CD4-positive, CD25-positive, alpha-beta regulatory T cell (primary cell): ENCODE measurements around the gene LMNTD2. TPM values are rescaled to one million over a fixed set of nuclear protein-coding genes. Genes with fewer than 3 reads are reported as not detected.

Source experiments
- polyA plus RNA-seq, 4 donors: library from polyadenylated mRNA; unstranded; fragments of 300-500 nt; fragmentation: Illumina TruSeq; gene quantifications; one replicate each; pipeline ENCODE4 v1.2.3, GENCODE V29; 2021
- total RNA-seq: library from RNA; stranded (reverse); gene quantifications from one replicate; pipeline ENCODE4 v1.2.3, GENCODE V29; 2022

LMNTD2 gene
- total and polyA plus RNA-seq, 5 donors from 2014 or later = 0.79 to 5.1 (median 1.1) TPM

Other genes with a start within 250 kb of the LMNTD2 start
- 320 TPM for gene IFITM1, start 246.7 kb downstream of the LMNTD2 start, total RNA-seq
- gene IFITM1, start 246.7 kb downstream of the LMNTD2 start, polyA plus RNA-seq = 1,000 to 10,000 TPM; 1,249 to 1,544 (median 1,415) TPM
- gene IFITM3, start 239.9 kb downstream of the LMNTD2 start, total RNA-seq = 6.7 TPM
- gene IFITM3, start 239.9 kb downstream of the LMNTD2 start, polyA plus RNA-seq = 10 to 100 TPM in 2 of 4 donors, 1 to 10 TPM in 2; 3.5 to 94.8 (median 42.6) TPM
- gene B4GALNT4, start 191.2 kb downstream of the LMNTD2 start, total RNA-seq = 0.99 TPM
- gene B4GALNT4, start 191.2 kb downstream of the LMNTD2 start, polyA plus RNA-seq = not detected
- 0.30 TPM for gene PKP3, start 166.5 kb downstream of the LMNTD2 start, total RNA-seq
- gene PKP3, start 166.5 kb downstream of the LMNTD2 start, polyA plus RNA-seq = under 1 TPM in 3 of 4 donors, not detected in 1; 0.09 to 0.75 (median 0.27) TPM
- 387 TPM for gene SIGIRR, start 145.7 kb downstream of the LMNTD2 start, total RNA-seq
- 100 to 1,000 TPM; 213 to 274 (median 220) TPM for gene SIGIRR, start 145.7 kb downstream of the LMNTD2 start, polyA plus RNA-seq
- gene ANO9, start 118.7 kb downstream of the LMNTD2 start, total RNA-seq = 153 TPM
- 10 to 100 TPM in 3 of 4 donors, 1 to 10 TPM in 1; 8.9 to 16.4 (median 12.3) TPM for gene ANO9, start 118.7 kb downstream of the LMNTD2 start, polyA plus RNA-seq
- 19.3 TPM for gene PTDSS2, start 110.5 kb downstream of the LMNTD2 start, total RNA-seq
- gene PTDSS2, start 110.5 kb downstream of the LMNTD2 start, polyA plus RNA-seq = 1 to 10 TPM; 6.1 to 8.3 (median 6.8) TPM
- gene RNH1, start 53.5 kb downstream of the LMNTD2 start, total RNA-seq = 112 TPM
- gene RNH1, start 53.5 kb downstream of the LMNTD2 start, polyA plus RNA-seq = 100 to 1,000 TPM; 126 to 155 (median 133) TPM
- 35.0 TPM for gene HRAS, start 25.2 kb downstream of the LMNTD2 start, total RNA-seq
- 10 to 100 TPM; 15.9 to 35.2 (median 21.1) TPM for gene HRAS, start 25.2 kb downstream of the LMNTD2 start, polyA plus RNA-seq
- gene LRRC56, start 23.2 kb downstream of the LMNTD2 start, total RNA-seq = 5.8 TPM
- 1 to 10 TPM in 2 of 4 donors, under 1 TPM in 2; 0.89 to 3.1 (median 1.8) TPM for gene LRRC56, start 23.2 kb downstream of the LMNTD2 start, polyA plus RNA-seq
- gene RASSF7, start 232 bp upstream of the LMNTD2 start, total RNA-seq = 27.2 TPM
- 10 to 100 TPM; 23.9 to 34.2 (median 31.8) TPM for gene RASSF7, start 232 bp upstream of the LMNTD2 start, polyA plus RNA-seq
- 43.8 TPM for gene PHRF1, start 15.7 kb upstream of the LMNTD2 start, total RNA-seq
- gene PHRF1, start 15.7 kb upstream of the LMNTD2 start, polyA plus RNA-seq = 1 to 10 TPM; 3.8 to 6.0 (median 5.0) TPM
- gene IRF7, start 55.2 kb upstream of the LMNTD2 start, total RNA-seq = 120 TPM
- gene IRF7, start 55.2 kb upstream of the LMNTD2 start, polyA plus RNA-seq = 10 to 100 TPM; 27.2 to 38.9 (median 28.6) TPM
- not detected for gene CDHR5, start 64.2 kb upstream of the LMNTD2 start, total RNA-seq
- not detected for gene CDHR5, start 64.2 kb upstream of the LMNTD2 start, polyA plus RNA-seq
- gene SCT, start 66.4 kb upstream of the LMNTD2 start, total RNA-seq = not detected
- gene SCT, start 66.4 kb upstream of the LMNTD2 start, polyA plus RNA-seq = not detected
- gene DRD4, start 76.5 kb upstream of the LMNTD2 start, total RNA-seq = not detected
- not detected for gene DRD4, start 76.5 kb upstream of the LMNTD2 start, polyA plus RNA-seq
- gene DEAF1, start 134.5 kb upstream of the LMNTD2 start, total RNA-seq = 84.1 TPM
- 10 to 100 TPM; 33.5 to 46.5 (median 37.4) TPM for gene DEAF1, start 134.5 kb upstream of the LMNTD2 start, polyA plus RNA-seq
- 26.3 TPM for gene TMEM80, start 135.1 kb upstream of the LMNTD2 start, total RNA-seq
- 10 to 100 TPM; 24.5 to 35.0 (median 27.0) TPM for gene TMEM80, start 135.1 kb upstream of the LMNTD2 start, polyA plus RNA-seq
- 11.2 TPM for gene EPS8L2, start 145.5 kb upstream of the LMNTD2 start, total RNA-seq
- 10 to 100 TPM; 17.4 to 19.4 (median 18.3) TPM for gene EPS8L2, start 145.5 kb upstream of the LMNTD2 start, polyA plus RNA-seq
- 68.3 TPM for gene TALDO1, start 186.7 kb upstream of the LMNTD2 start, total RNA-seq
- gene TALDO1, start 186.7 kb upstream of the LMNTD2 start, polyA plus RNA-seq = 100 to 1,000 TPM; 227 to 274 (median 240) TPM
- 42.1 TPM for gene GATD1, start 216.7 kb upstream of the LMNTD2 start, total RNA-seq
- gene GATD1, start 216.7 kb upstream of the LMNTD2 start, polyA plus RNA-seq = 1 to 10 TPM; 3.6 to 5.5 (median 4.8) TPM
- gene CEND1, start 229.4 kb upstream of the LMNTD2 start, total RNA-seq = not detected
- gene CEND1, start 229.4 kb upstream of the LMNTD2 start, polyA plus RNA-seq = under 1 TPM in 3 of 4 donors, not detected in 1; 0.47 to 0.67 (median 0.49) TPM
- 20.3 TPM for gene SLC25A22, start 237.5 kb upstream of the LMNTD2 start, total RNA-seq
- 1 to 10 TPM; 5.3 to 6.6 (median 6.4) TPM for gene SLC25A22, start 237.5 kb upstream of the LMNTD2 start, polyA plus RNA-seq
- 31.7 TPM for gene PIDD1, start 244.5 kb upstream of the LMNTD2 start, total RNA-seq
- 1 to 10 TPM; 1.8 to 6.7 (median 4.3) TPM for gene PIDD1, start 244.5 kb upstream of the LMNTD2 start, polyA plus RNA-seq
- 2,852 TPM for gene RPLP2, start 249.2 kb upstream of the LMNTD2 start, total RNA-seq
- gene RPLP2, start 249.2 kb upstream of the LMNTD2 start, polyA plus RNA-seq = 1,000 to 10,000 TPM; 2,313 to 3,705 (median 3,130) TPM